GM19467 (cell line): Measurements from ENCODE around the gene TIMM44.
A peak's percentile ranks its signal among the peaks of the same experiment; 100 is the strongest.
"Not testable (repeated sequence)": the region's sequence is repeated elsewhere in the genome, so short reads cannot be mapped to it uniquely, and the experiment has no call there.

Experiments used
- ATAC-seq: cut with Tn5 transposase; IDR thresholded peaks from one replicate; pipeline ENCODE4 v1.9.1; 2021; ENCODE audit warnings: mild to moderate bottlenecking, moderate library complexity; ENCODE audit not compliant: unreplicated experiment

TIMM44 gene

GRCh38 chr19:7926727-7927604, 16.5 kb downstream of the TIMM44 start:
- ATAC-seq = no peak

GRCh38 chr19:7926021-7926726, 17.3 kb downstream of the TIMM44 start, which contains the start of gene CTXN1:
Gene CTXN1 (minus strand): TSS chr19:7926135. CDS start chr19:7925538, 597 bp downstream.
- ATAC-seq = no peak

- ATAC-seq = no peak
Observed at GRCh38 chr19:7925171-7925851, 18.2 kb downstream of the TIMM44 start.

- ATAC-seq = no peak
Observed at GRCh38 chr19:7924651-7925170, 18.8 kb downstream of the TIMM44 start.

- ATAC-seq = no peak
Observed at GRCh38 chr19:7924241-7924640, 19.2 kb downstream of the TIMM44 start.

GRCh38 chr19:7923295-7924191, 19.9 kb downstream of the TIMM44 start:
- ATAC-seq = no peak

- no peak for ATAC-seq
Observed at GRCh38 chr19:7922836-7923195, 20.6 kb downstream of the TIMM44 start.

GRCh38 chr19:7921967-7922835, 21.3 kb downstream of the TIMM44 start:
- ATAC-seq = no peak

GRCh38 chr19:7921302-7921966, 22.0 kb downstream of the TIMM44 start:
- ATAC-seq = no peak

GRCh38 chr19:7920519-7921301, 22.8 kb downstream of the TIMM44 start:
- peak; percentile 27 for ATAC-seq

GRCh38 chr19:7919610-7920518, 23.6 kb downstream of the TIMM44 start, which contains the start of gene SNAPC2:
Gene SNAPC2 (plus strand): TSS chr19:7920338. CDS start chr19:7920367, 29 bp downstream.
- ATAC-seq = peak; percentile 49

- no peak for ATAC-seq
Observed at GRCh38 chr19:7918615-7919421, 24.6 kb downstream of the TIMM44 start.

- not testable (repeated sequence) for ATAC-seq
Observed at GRCh38 chr19:7918062-7918614, 25.3 kb downstream of the TIMM44 start.

GRCh38 chr19:7917267-7918061, 26.0 kb downstream of the TIMM44 start:
- ATAC-seq = no peak

GRCh38 chr19:7916955-7917266, 26.6 kb downstream of the TIMM44 start:
- ATAC-seq = no peak
